Ramos (cell line): ENCODE measurements around the gene CENPO.
"Not testable (repeated sequence)": the region's sequence is repeated elsewhere in the genome, so short reads cannot be mapped to it uniquely, and the experiment has no call there.

Experiments used
- in situ Hi-C: fragments of 300-500 bp; cut with MboI; formaldehyde crosslinking; loops from one replicate; pipeline ENCODE4 v1.14.3; 2022; ENCODE audit warnings: low sequenced_read_pairs; ENCODE audit not compliant: unreplicated experiment

CENPO gene

GRCh38 chr2:24787532-24787931 is 5.7 kb upstream of the CENPO start:
- in situ Hi-C loops, result no loop called here

GRCh38 chr2:24788816-24789215 is 4.4 kb upstream of the CENPO start:
- in situ Hi-C loops, result no loop called here

GRCh38 chr2:24791452-24791851 is 1.8 kb upstream of the CENPO start:
- in situ Hi-C loops, result no loop called here

- in situ Hi-C loops, result no loop called here
These were observed 717 bp upstream of the CENPO start for GRCh38 chr2:24792542-24792873.

- in situ Hi-C loops, result no loop called here
These were observed 673 bp downstream of the CENPO start for GRCh38 chr2:24793761-24794435.

GRCh38 chr2:24797644-24798043 is 4.4 kb downstream of the CENPO start:
- in situ Hi-C loops, result no loop called here

- in situ Hi-C loops, result not testable (repeated sequence)
These were observed 7.3 kb downstream of the CENPO start for GRCh38 chr2:24800487-24800886.

- in situ Hi-C loops, result not testable (repeated sequence)
These were observed 12.8 kb downstream of the CENPO start for GRCh38 chr2:24805811-24806660.

GRCh38 chr2:24806661-24807036 is 13.4 kb downstream of the CENPO start:
- in situ Hi-C loops, result no loop called here

- in situ Hi-C loops, result no loop called here
These were observed 16.2 kb downstream of the CENPO start for GRCh38 chr2:24809316-24810007.

- in situ Hi-C loops, result no loop called here
These were observed 20.5 kb downstream of the CENPO start for GRCh38 chr2:24813691-24814137.

GRCh38 chr2:24814516-24814915 is 21.3 kb downstream of the CENPO start:
- in situ Hi-C loops, result no loop called here

- in situ Hi-C loops, result no loop called here
These were observed 21.9 kb downstream of the CENPO start for GRCh38 chr2:24815171-24815570.

- in situ Hi-C loops, result no loop called here
These were observed 23.2 kb downstream of the CENPO start for GRCh38 chr2:24816404-24816803.

GRCh38 chr2:24816884-24817283 is 23.7 kb downstream of the CENPO start:
- in situ Hi-C loops, result no loop called here

GRCh38 chr2:24818721-24819167 is 25.5 kb downstream of the CENPO start:
- in situ Hi-C loops, result no loop called here

- in situ Hi-C loops, result no loop called here
These were observed 26.4 kb downstream of the CENPO start for GRCh38 chr2:24819442-24820174.

GRCh38 chr2:24820175-24820513 is 26.9 kb downstream of the CENPO start:
- in situ Hi-C loops, result no loop called here

GRCh38 chr2:24820598-24821432 is 27.6 kb downstream of the CENPO start:
- in situ Hi-C loops, result no loop called here

- in situ Hi-C loops, result no loop called here
These were observed 28.2 kb downstream of the CENPO start for GRCh38 chr2:24821433-24821891.
